Liver (tissue), 9 donors: ENCODE results near the gene CHMP4A. TPM values are rescaled to one million over a fixed set of nuclear protein-coding genes. Genes with fewer than 3 reads are reported as not detected.

ENCODE experiments used
- DNase-seq: peaks from one replicate; pipeline ENCODE4 v3.0.0-alpha.2; 2017; ENCODE audit warnings: low spot score
- H3K27ac ChIP-seq, 2 donors: one replicate each; pipeline ENCODE4 v1.7.0; 2013; ENCODE audit warnings: inconsistent platforms in 2 of 2, low read length in 2 of 2, control low read depth in 1 of 2, low read depth in 1 of 2, mild to moderate bottlenecking in 1 of 2
- H3K27me3 ChIP-seq, 4 donors: one replicate each; pipeline versions ENCODE4 v1.6.1 to v1.7.0; 2013; ENCODE audit warnings: low read length in 3 of 4, inconsistent platforms in 1 of 4, mild to moderate bottlenecking in 1 of 4, moderate library complexity in 1 of 4; ENCODE audit not compliant: control insufficient read depth in 4 of 4, insufficient read depth in 4 of 4
- H3K36me3 ChIP-seq, 4 donors: one replicate each; pipeline versions ENCODE4 v1.6.1 to v1.7.0; 2013; ENCODE audit warnings: low read length in 3 of 4, mild to moderate bottlenecking in 3 of 4, low read depth in 1 of 4, moderate library complexity in 1 of 4; ENCODE audit not compliant: control insufficient read depth in 4 of 4, insufficient read depth in 3 of 4
- H3K4me1 ChIP-seq, 4 donors: one replicate each; pipeline versions ENCODE4 v1.6.1 to v1.7.0; 2013; ENCODE audit warnings: low read length in 3 of 4, mild to moderate bottlenecking in 3 of 4, moderate library complexity in 1 of 4; ENCODE audit not compliant: control insufficient read depth in 4 of 4, insufficient read depth in 4 of 4
- H3K4me3 ChIP-seq, 3 donors: one replicate each; pipeline versions ENCODE4 v1.6.1 to v1.7.0; 2013; ENCODE audit warnings: low read length in 3 of 3, control low read depth in 1 of 3, low read depth in 1 of 3, mild to moderate bottlenecking in 1 of 3
- H3K9ac ChIP-seq, 2 donors: one replicate each; pipeline ENCODE4 v1.7.0; 2013; ENCODE audit warnings: low read length in 2 of 2, mild to moderate bottlenecking in 2 of 2, moderate library complexity in 2 of 2, control low read depth in 1 of 2, low read depth in 1 of 2
- H3K9me3 ChIP-seq, 4 donors: one replicate each; pipeline versions ENCODE4 v1.6.1 to v1.7.0; 2013; ENCODE audit warnings: low read length in 3 of 4; ENCODE audit not compliant: control insufficient read depth in 4 of 4
- EGR1 ChIP-seq, 2 donors: IDR thresholded peaks; 2 replicates each; pipeline ENCODE4 v1.6.1; 2016 to 2018; ENCODE audit warnings: antibody characterized with exemption in 2 of 2, low read depth in 2 of 2
- FOXA1 ChIP-seq: IDR thresholded peaks from 2 replicates; pipeline ENCODE4 v1.6.1; 2016; ENCODE audit warnings: antibody characterized with exemption
- FOXA2 ChIP-seq: IDR thresholded peaks from 2 replicates; pipeline ENCODE4 v1.6.1; 2016; ENCODE audit warnings: antibody characterized with exemption
- GABPA ChIP-seq, 2 donors: IDR thresholded peaks in 1 of 2; conservative IDR thresholded peaks in 1 of 2; 2 replicates each; pipeline ENCODE4 v1.6.1; 2016; ENCODE audit warnings: antibody characterized with exemption in 2 of 2, mild to moderate bottlenecking in 1 of 2, moderate library complexity in 1 of 2
- HNF4A ChIP-seq, 2 donors: conservative IDR thresholded peaks; 2 replicates each; pipeline ENCODE4 v1.6.1; 2016; ENCODE audit warnings: antibody characterized with exemption in 2 of 2, mild to moderate bottlenecking in 2 of 2
- HNF4G ChIP-seq: IDR thresholded peaks from 2 replicates; pipeline ENCODE4 v1.6.1; 2016; ENCODE audit warnings: antibody characterized with exemption
- JUND ChIP-seq, 2 donors: IDR thresholded peaks; 2 replicates each; pipeline ENCODE4 v1.6.1; 2016; ENCODE audit warnings: antibody characterized with exemption in 2 of 2
- NR2F2 ChIP-seq: IDR thresholded peaks from 2 replicates; pipeline ENCODE4 v1.6.1; 2016; ENCODE audit warnings: antibody characterized with exemption
- RAD21 ChIP-seq, 2 donors: IDR thresholded peaks; 2 replicates each; pipeline ENCODE4 v1.6.1; 2016; ENCODE audit warnings: antibody characterized with exemption in 2 of 2, mild to moderate bottlenecking in 2 of 2
- RXRA ChIP-seq, 2 donors: IDR thresholded peaks; 2 replicates each; pipeline ENCODE4 v1.6.1; 2017 to 2018; ENCODE audit warnings: antibody characterized with exemption in 2 of 2, mild to moderate bottlenecking in 1 of 2
- SP1 ChIP-seq: IDR thresholded peaks from 2 replicates; pipeline ENCODE4 v1.6.1; 2018; ENCODE audit warnings: antibody characterized with exemption, mild to moderate bottlenecking
- TAF1 ChIP-seq: conservative IDR thresholded peaks from 2 replicates; pipeline ENCODE4 v1.6.1; 2016; ENCODE audit warnings: antibody characterized with exemption, mild to moderate bottlenecking
- YY1 ChIP-seq: IDR thresholded peaks from 2 replicates; pipeline ENCODE4 v1.6.1; 2016; ENCODE audit warnings: antibody characterized with exemption, mild to moderate bottlenecking
- WGBS: extraction: QIAGEN DNeasy Blood & Tissue Kit; methylation state at CpG from one replicate; pipeline ENCODE4 v1.1.7; 2013; 5-methylcytosine and 5-hydroxymethylcytosine counted together
- polyA plus RNA-seq, 2 donors: library from polyadenylated mRNA; stranded (reverse) in 1 of 2; unstranded in 1 of 2; fragments of 200-250 nt in 1 of 2; fragments of >200 nt in 1 of 2; fragmentation: Nextera tagmentation in 1 of 2; extraction: Ambion mirVana in 1 of 2; gene quantifications; one replicate each; pipeline versions ENCODE4 v1.2.1 to v1.2.3, GENCODE V29; 2013 to 2015
- total RNA-seq, 2 donors: library from RNA; depleted of rRNA; stranded (reverse); fragments of >200 nt; gene quantifications; one replicate each; pipeline ENCODE4 v1.2.3, GENCODE V29; 2014
- TF ChIP-seq, protein P1 (sequence below): fragments of 150-350 bp; IDR thresholded peaks from 2 replicates; pipeline ENCODE4 v1.5.1; 2017; ENCODE audit warnings: improper control_type of control experiment, low read depth, low read length; ENCODE audit not compliant: missing input control
- TF ChIP-seq, protein P2 (sequence below): IDR thresholded peaks from 2 replicates; pipeline ENCODE4 v1.6.1; 2016; ENCODE audit warnings: antibody characterized with exemption
- TF ChIP-seq, protein P3 (sequence below): IDR thresholded peaks from 2 replicates; pipeline ENCODE4 v1.6.1; 2016; ENCODE audit warnings: antibody characterized with exemption
- TF ChIP-seq, protein P4 (sequence below): IDR thresholded peaks from 2 replicates; pipeline ENCODE4 v1.6.1; 2016; ENCODE audit warnings: antibody characterized with exemption
- TF ChIP-seq, protein P5 (sequence below): IDR thresholded peaks from 2 replicates; pipeline ENCODE4 v1.6.1; 2016; ENCODE audit warnings: antibody characterized with exemption, mild to moderate bottlenecking
- donor health status: healthy.
- donor health status: healthy.
- donor health status: healthy.
- donor health status: healthy.
- donor health status: healthy.

Gene CHMP4A
- total and polyA plus RNA-seq, 4 donors: 14.6 to 38.7 (median 28.0) TPM

DNA sequence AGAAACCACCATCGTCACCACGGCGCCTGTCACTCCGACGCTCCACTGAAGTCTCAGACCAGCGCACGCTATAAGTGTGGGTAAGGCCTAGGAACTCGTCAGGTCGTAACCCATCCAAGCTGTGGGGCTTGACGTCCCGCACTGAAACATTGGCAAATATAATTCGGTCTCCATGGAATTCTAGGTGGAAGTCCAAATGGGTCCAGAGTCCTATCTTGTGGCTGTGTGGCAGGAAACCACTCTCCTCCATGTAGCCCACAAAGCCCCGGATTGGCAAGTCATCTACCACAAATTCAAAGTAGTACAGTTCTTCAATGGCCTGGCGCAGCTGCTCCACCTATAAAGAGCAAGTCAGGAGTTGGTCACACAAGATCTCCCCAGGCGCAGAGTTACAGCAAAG is 20.4 kb downstream of the CHMP4A start:
- no peak for DNase-seq
- H3K36me3 ChIP-seq: peaks cover 4 to 17% (median 8%) of the 10 kb centered on the region in 4 donors
- TF ChIP-seq, protein P1, sequence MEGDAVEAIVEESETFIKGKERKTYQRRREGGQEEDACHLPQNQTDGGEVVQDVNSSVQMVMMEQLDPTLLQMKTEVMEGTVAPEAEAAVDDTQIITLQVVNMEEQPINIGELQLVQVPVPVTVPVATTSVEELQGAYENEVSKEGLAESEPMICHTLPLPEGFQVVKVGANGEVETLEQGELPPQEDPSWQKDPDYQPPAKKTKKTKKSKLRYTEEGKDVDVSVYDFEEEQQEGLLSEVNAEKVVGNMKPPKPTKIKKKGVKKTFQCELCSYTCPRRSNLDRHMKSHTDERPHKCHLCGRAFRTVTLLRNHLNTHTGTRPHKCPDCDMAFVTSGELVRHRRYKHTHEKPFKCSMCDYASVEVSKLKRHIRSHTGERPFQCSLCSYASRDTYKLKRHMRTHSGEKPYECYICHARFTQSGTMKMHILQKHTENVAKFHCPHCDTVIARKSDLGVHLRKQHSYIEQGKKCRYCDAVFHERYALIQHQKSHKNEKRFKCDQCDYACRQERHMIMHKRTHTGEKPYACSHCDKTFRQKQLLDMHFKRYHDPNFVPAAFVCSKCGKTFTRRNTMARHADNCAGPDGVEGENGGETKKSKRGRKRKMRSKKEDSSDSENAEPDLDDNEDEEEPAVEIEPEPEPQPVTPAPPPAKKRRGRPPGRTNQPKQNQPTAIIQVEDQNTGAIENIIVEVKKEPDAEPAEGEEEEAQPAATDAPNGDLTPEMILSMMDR: no peak
- TF ChIP-seq FOXA1: no peak
- TF ChIP-seq HNF4G: no peak
- no peak for TF ChIP-seq FOXA2
- peaks cover 2 to 30% (median 21%) of the 10 kb centered on the region in 4 donors for H3K4me1 ChIP-seq
- no peak overlapping the region for H3K4me3 ChIP-seq
- WGBS: 90% methylated on average over 15 of the region's 15 CpGs
- no peaks in the 10 kb centered on the region for H3K9me3 ChIP-seq
- no peak overlapping the region for H3K27ac ChIP-seq
- no peaks in the 10 kb centered on the region for H3K27me3 ChIP-seq
- no peak overlapping the region for H3K9ac ChIP-seq

DNA sequence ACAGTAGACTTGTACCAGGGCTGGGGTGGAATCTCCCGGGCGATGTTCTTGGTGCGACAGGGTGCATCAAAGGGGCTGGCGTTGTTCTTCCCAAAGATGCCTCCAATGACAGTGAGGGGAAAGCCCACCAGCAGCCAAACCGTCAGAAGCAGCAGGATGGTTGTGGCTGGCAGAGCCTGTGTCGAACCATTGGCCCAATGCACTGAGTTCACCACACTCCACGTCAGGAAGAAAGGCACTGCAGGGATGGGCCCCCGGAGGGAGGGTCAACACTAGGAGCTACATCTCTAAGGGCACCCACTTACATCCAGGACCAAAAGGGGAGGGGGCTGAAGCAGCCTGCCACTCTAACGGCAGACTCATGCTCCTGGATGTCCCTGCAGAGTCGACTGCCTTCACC is 22.9 kb downstream of the CHMP4A start:
- TF ChIP-seq, protein P2, sequence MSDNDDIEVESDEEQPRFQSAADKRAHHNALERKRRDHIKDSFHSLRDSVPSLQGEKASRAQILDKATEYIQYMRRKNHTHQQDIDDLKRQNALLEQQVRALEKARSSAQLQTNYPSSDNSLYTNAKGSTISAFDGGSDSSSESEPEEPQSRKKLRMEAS: no peak
- TF ChIP-seq EGR1 (IDR thresholded peaks at IDR 0.05; ENCODE audit: low read depth in 2 of 2): no peak
- TF ChIP-seq RAD21 (IDR thresholded peaks at IDR 0.05): no peak
- no peak for TF ChIP-seq SP1
- TF ChIP-seq NR2F2: no peak
- no peak for TF ChIP-seq YY1
- TF ChIP-seq, protein P3, sequence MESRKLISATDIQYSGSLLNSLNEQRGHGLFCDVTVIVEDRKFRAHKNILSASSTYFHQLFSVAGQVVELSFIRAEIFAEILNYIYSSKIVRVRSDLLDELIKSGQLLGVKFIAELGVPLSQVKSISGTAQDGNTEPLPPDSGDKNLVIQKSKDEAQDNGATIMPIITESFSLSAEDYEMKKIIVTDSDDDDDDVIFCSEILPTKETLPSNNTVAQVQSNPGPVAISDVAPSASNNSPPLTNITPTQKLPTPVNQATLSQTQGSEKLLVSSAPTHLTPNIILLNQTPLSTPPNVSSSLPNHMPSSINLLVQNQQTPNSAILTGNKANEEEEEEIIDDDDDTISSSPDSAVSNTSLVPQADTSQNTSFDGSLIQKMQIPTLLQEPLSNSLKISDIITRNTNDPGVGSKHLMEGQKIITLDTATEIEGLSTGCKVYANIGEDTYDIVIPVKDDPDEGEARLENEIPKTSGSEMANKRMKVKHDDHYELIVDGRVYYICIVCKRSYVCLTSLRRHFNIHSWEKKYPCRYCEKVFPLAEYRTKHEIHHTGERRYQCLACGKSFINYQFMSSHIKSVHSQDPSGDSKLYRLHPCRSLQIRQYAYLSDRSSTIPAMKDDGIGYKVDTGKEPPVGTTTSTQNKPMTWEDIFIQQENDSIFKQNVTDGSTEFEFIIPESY: no peak
- TF ChIP-seq, protein P1: no peak
- no peak for TF ChIP-seq TAF1
- TF ChIP-seq HNF4A (conservative IDR thresholded peaks at IDR 0.05): no peak
- TF ChIP-seq RXRA (IDR thresholded peaks at IDR 0.05): no peak
- TF ChIP-seq JUND (IDR thresholded peaks at IDR 0.05): no peak
- TF ChIP-seq HNF4G: no peak
- TF ChIP-seq, protein P4, sequence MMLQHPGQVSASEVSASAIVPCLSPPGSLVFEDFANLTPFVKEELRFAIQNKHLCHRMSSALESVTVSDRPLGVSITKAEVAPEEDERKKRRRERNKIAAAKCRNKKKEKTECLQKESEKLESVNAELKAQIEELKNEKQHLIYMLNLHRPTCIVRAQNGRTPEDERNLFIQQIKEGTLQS: no peak
- TF ChIP-seq GABPA (IDR thresholded peaks at IDR 0.05 in 1 of 2, conservative IDR thresholded peaks at IDR 0.05 in 1 of 2): no peak
- no peak for TF ChIP-seq FOXA1
- TF ChIP-seq FOXA2: no peak
- TF ChIP-seq, protein P5, sequence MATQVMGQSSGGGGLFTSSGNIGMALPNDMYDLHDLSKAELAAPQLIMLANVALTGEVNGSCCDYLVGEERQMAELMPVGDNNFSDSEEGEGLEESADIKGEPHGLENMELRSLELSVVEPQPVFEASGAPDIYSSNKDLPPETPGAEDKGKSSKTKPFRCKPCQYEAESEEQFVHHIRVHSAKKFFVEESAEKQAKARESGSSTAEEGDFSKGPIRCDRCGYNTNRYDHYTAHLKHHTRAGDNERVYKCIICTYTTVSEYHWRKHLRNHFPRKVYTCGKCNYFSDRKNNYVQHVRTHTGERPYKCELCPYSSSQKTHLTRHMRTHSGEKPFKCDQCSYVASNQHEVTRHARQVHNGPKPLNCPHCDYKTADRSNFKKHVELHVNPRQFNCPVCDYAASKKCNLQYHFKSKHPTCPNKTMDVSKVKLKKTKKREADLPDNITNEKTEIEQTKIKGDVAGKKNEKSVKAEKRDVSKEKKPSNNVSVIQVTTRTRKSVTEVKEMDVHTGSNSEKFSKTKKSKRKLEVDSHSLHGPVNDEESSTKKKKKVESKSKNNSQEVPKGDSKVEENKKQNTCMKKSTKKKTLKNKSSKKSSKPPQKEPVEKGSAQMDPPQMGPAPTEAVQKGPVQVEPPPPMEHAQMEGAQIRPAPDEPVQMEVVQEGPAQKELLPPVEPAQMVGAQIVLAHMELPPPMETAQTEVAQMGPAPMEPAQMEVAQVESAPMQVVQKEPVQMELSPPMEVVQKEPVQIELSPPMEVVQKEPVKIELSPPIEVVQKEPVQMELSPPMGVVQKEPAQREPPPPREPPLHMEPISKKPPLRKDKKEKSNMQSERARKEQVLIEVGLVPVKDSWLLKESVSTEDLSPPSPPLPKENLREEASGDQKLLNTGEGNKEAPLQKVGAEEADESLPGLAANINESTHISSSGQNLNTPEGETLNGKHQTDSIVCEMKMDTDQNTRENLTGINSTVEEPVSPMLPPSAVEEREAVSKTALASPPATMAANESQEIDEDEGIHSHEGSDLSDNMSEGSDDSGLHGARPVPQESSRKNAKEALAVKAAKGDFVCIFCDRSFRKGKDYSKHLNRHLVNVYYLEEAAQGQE: no peak
- no peaks in the 10 kb centered on the region for H3K9me3 ChIP-seq
- H3K4me3 ChIP-seq: no peak overlapping the region
- H3K27me3 ChIP-seq: no peaks in the 10 kb centered on the region
- peaks cover 5 to 29% (median 19%) of the 10 kb centered on the region in 4 donors for H3K4me1 ChIP-seq
- peaks cover 4 to 31% (median 15%) of the 10 kb centered on the region in 4 donors for H3K36me3 ChIP-seq
- H3K27ac ChIP-seq: no peak overlapping the region
- DNase-seq: no peak
- WGBS: 96% methylated on average over 10 of the region's 10 CpGs
- no peak overlapping the region for H3K9ac ChIP-seq
